GM19193 (cell line): ENCODE results near the gene ATP2C2.

ENCODE experiments used
- POLR2A ChIP-seq: IDR thresholded peaks from 4 replicates; pipeline ENCODE4 v1.6.1; 2011; ENCODE audit not compliant: insufficient read depth, insufficient read length; ENCODE audit errors: extremely low read depth

ATP2C2 gene

GRCh38 chr16:84396537-84397008 lies 28.2 kb downstream of the ATP2C2 start:
- no peak for TF ChIP-seq POLR2A

GRCh38 chr16:84397090-84397489 lies 28.8 kb downstream of the ATP2C2 start:
- TF ChIP-seq POLR2A, result no peak

- TF ChIP-seq POLR2A, result no peak
Observed at GRCh38 chr16:84398701-84399100, 30.4 kb downstream of the ATP2C2 start.

- TF ChIP-seq POLR2A, result no peak
Observed at GRCh38 chr16:84404324-84404723, 36.0 kb downstream of the ATP2C2 start.

GRCh38 chr16:84404936-84405639 lies 36.8 kb downstream of the ATP2C2 start:
- TF ChIP-seq POLR2A, result no peak

GRCh38 chr16:84406006-84406963 lies 37.9 kb downstream of the ATP2C2 start:
- no peak for TF ChIP-seq POLR2A

- no peak for TF ChIP-seq POLR2A
Observed at GRCh38 chr16:84407588-84408313, 39.4 kb downstream of the ATP2C2 start.

- TF ChIP-seq POLR2A, result no peak
Observed at GRCh38 chr16:84408314-84408690, 40.0 kb downstream of the ATP2C2 start.

GRCh38 chr16:84408856-84409255 lies 40.5 kb downstream of the ATP2C2 start:
- no peak for TF ChIP-seq POLR2A

- TF ChIP-seq POLR2A, result no peak
Observed at GRCh38 chr16:84410361-84411138, 42.2 kb downstream of the ATP2C2 start.

GRCh38 chr16:84411768-84412167 lies 43.4 kb downstream of the ATP2C2 start:
- no peak for TF ChIP-seq POLR2A

- no peak for TF ChIP-seq POLR2A
Observed at GRCh38 chr16:84412262-84412661, 43.9 kb downstream of the ATP2C2 start.

- TF ChIP-seq POLR2A, result no peak
Observed at GRCh38 chr16:84413244-84414004, 45.1 kb downstream of the ATP2C2 start.

- no peak for TF ChIP-seq POLR2A
Observed at GRCh38 chr16:84414789-84415326, 46.5 kb downstream of the ATP2C2 start.
